HG03045 (cell line): ENCODE results near the gene DNAH3.
"Not testable (repeated sequence)": the region's sequence is repeated elsewhere in the genome, so short reads cannot be mapped to it uniquely, and the experiment has no call there.

ENCODE experiments used
- ATAC-seq: cut with Tn5 transposase; IDR thresholded peaks from one replicate; pipeline ENCODE4 v1.9.1; 2021; ENCODE audit warnings: mild to moderate bottlenecking, moderate library complexity; ENCODE audit not compliant: unreplicated experiment

DNAH3 gene, protein sequence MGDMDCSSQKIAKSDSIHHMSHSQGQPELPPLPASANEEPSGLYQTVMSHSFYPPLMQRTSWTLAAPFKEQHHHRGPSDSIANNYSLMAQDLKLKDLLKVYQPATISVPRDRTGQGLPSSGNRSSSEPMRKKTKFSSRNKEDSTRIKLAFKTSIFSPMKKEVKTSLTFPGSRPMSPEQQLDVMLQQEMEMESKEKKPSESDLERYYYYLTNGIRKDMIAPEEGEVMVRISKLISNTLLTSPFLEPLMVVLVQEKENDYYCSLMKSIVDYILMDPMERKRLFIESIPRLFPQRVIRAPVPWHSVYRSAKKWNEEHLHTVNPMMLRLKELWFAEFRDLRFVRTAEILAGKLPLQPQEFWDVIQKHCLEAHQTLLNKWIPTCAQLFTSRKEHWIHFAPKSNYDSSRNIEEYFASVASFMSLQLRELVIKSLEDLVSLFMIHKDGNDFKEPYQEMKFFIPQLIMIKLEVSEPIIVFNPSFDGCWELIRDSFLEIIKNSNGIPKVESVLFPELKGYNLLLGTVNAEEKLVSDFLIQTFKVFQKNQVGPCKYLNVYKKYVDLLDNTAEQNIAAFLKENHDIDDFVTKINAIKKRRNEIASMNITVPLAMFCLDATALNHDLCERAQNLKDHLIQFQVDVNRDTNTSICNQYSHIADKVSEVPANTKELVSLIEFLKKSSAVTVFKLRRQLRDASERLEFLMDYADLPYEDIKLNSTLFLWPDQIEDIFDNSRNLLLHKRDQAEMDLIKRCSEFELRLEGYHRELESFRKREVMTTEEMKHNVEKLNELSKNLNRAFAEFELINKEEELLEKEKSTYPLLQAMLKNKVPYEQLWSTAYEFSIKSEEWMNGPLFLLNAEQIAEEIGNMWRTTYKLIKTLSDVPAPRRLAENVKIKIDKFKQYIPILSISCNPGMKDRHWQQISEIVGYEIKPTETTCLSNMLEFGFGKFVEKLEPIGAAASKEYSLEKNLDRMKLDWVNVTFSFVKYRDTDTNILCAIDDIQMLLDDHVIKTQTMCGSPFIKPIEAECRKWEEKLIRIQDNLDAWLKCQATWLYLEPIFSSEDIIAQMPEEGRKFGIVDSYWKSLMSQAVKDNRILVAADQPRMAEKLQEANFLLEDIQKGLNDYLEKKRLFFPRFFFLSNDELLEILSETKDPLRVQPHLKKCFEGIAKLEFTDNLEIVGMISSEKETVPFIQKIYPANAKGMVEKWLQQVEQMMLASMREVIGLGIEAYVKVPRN (N-terminal part only)

DNA sequence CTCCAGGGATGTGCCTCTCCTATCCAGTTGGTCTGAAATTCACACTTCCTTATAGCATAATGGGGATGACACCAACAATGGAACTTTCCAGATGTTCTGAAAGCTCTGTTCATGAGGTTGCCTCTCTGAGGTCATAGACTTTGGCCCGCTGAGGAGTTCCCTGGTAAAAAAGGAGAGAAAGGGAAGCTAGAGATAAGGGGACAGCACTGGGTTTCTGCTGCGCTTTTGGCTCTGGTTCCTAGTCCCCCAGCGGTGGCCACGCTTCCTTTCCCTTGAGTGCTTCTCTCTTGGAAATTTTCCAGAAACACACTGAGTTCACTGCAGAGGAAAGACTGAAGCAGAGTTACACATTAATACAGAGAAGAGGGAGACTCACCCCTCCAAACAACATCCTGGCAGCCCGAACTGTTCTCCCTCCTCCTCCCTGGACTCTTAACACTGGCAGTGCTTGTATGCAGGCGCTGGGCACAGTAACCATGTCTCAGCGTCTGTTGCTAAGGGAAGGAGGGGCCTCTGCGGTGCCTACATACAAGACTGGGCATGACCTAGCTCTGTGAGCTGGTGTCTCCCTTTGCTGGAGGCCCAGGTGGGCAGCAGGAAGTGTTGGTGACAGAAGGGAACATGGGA lies at the start of gene DNAH3:
TSS of gene DNAH3 (minus strand) at position 472 of the 627 bp plus-strand sequence. CDS start 527 bp downstream, outside the sequence.
- ATAC-seq: no peak

DNA sequence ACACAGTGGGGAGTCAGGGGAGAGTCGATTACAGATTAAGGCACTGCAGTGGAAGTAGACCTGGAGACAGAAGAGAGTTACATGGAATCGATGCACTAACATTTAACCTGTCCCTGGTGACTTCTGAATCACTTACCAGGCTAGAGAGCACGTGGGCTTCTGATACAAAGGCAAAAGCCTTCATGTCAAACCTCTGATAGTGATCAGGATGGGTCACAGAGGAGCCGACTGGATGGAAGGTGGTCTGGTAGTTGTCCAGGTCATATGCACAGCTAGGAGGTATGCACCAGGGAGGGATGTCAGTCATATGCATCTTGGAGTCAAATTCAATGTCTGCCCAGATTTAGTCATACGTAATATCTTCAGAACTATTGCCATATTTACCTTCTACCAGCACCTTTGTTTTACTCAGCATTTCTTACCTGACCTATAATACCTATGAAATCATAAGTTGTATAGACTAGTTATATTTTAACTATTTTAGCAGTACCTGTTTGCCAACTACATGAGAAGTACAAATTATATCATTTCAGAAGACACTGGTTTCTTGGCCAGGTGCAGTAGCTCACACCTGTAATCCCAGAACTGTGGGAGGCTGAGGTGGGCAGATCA lies 49.1 kb upstream of the DNAH3 start:
- no peak for ATAC-seq

DNA sequence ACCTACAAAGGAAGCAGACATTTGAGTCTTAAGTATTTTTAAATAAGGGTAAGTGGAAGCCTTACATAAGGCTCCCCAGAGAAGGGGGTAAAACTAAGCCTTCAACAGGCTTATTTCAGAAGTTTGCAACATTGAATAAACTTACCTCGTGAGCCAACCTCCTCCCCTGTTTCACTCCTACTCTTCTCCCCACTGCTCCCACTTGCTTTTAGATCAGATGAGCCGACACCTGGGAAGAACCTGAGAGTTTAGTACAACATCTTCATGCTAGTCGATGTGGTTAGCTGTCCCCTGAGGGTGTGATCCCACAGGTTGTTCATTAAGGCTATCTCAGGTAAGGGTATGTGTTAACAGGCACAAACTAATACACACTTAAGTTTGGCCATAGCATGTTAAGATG lies 47.0 kb upstream of the DNAH3 start:
- ATAC-seq: no peak

DNA sequence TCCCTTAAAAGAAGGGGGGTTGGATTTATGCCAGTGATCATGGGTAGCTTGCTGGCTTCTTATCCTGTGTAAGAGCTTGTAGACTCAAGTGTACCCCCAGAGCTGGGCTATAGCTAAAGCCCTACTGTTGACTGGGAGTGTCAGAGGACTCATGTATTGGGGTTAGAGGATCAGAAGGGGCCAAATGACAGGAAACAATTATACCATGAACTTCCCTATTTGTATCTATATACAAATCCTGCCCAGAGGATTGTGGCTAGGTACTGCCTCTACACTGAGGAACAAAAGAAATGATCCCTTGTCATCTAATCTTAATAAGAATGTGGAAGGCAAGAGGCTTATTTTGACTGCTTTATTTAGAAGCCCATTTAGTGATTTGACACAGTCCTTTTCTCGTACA lies 46.5 kb upstream of the DNAH3 start:
- no peak for ATAC-seq

DNA sequence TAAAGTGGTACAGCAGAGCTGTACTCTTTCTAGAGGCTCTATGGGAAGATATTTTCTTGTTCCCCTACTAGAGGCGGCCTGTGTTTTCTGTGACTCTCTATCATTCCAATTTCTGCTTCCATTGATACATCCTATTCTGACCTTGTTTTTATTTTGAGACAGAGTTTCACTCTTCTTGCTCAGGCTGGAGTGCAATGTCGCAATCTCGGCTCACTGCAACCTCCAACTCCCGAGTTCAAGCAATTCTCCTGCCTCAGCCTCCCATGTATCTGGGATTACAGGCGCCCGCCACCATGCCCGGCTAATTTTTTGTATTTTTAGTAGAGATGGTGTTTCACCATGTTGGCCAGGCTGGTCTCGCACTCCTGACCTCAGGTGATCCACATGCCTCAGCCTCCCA lies 44.7 kb upstream of the DNAH3 start:
- not testable (repeated sequence) for ATAC-seq

DNA sequence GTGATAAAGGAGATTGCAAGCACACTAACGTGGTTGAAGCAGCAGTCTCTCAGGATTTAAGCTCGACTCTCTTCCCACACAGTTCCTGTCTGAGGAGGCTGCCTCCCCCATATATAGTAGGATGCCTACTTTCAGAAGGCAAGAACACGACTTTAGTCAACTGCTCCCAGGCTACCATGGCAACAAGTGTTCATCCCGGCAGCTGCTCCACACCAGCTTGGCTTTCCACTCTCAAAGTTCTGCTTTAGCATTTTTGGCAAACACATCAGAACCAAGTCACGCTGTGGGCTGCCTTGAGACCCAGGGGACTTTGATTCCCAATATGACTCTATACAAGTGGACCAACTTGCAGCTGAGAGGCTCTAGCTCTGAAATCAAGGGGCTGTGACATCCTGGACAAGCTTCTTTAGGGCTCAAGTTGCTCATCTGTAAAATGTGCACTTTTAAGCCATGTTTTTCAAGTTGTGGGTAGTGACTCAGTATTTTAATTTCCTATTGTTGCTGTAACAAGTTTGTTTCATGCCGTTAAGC lies 44.2 kb upstream of the DNAH3 start:
- no peak for ATAC-seq

DNA sequence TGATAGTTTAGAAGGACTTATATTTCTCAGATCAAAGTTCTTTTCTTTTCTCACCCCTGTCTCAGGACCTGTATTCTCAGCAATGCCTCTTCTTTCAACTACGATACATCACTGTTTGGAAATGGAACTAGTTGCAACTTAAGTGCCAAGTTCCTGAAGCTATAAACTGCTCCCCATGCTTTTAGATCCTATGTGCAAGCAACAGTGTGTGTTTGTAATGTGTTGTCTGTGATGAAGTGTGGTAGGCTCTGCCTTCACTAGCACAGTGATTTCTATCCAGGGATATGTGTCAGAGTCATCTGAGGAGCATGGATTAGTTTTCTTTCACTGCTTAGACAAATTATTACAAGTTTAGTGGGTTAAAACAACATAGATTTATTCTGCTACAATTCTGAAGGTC lies 42.3 kb upstream of the DNAH3 start:
- ATAC-seq: no peak

DNA sequence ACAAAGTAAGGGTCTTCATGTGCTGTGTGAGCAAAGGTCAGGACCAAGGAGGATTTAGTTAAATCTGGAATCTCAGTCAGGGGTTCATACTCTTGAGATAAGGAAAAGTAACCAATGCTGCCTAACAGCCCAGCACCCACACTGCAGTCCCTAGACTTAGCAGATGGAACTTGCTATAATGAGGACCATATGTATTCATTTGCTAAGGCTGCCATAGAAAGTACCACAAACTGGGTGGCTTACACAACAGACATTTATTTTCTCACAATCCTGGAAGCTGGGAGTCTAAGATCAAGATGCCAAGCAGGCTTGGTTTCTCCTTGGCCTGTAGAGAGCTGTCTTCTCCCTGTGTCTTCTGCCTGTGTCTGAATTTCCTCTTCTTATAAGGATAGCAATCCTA lies 40.0 kb upstream of the DNAH3 start:
- ATAC-seq: no peak

DNA sequence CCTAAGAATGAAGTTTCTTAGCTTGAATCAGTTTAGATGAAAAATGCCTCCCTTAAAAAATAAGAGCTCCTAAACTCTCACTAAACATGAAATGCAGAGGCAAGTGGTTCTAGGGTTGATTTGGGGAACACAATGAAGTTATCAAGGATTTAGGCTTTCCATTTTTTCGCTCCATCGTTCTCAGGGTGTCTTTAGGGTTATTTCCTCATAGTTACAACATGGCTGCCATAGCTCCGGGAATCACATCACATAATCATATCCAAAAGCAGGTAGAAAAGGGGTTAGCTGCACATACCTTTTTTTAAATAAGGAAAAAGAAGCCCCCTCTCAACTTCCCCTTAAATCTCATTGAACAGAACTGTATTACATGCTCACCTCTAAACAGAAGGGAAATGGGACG lies 39.4 kb upstream of the DNAH3 start:
- no peak for ATAC-seq

DNA sequence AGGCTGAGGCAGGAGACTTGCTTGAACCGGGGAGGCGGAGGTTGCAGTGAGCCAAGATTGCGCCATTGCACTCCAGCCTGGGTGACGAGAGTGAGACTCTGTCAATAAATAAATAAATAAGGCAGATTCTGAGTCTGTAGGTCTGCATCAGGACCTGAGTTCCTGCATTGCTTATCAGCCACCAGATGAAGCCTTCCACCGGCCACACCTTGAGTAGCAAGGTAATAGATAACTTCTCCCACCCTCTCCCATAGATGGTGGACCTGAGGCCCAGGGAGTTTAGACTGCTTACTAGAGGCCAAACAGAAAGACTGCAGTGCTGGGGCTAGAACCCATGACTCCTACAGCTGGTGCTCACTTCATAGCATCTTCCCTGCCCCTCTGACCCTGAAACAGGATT lies 38.7 kb upstream of the DNAH3 start:
- no peak for ATAC-seq

DNA sequence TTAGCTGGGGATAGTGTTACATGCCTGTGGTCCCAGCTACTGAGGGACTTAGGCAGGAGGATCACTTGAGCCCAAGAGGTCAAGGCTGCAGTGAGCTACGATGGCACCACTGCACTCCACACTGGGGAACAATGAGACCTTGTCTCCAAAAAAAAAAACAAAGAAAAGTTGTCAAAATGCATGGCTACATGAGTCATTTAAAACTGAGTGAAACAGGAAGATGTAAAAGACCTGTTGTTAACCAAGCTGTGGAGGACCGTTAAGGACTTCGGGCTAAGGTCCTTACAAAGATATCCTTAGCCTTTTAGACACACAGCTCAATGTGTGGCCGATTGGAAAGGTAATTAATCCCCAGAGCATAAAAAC lies 35.7 kb upstream of the DNAH3 start:
- no peak for ATAC-seq

DNA sequence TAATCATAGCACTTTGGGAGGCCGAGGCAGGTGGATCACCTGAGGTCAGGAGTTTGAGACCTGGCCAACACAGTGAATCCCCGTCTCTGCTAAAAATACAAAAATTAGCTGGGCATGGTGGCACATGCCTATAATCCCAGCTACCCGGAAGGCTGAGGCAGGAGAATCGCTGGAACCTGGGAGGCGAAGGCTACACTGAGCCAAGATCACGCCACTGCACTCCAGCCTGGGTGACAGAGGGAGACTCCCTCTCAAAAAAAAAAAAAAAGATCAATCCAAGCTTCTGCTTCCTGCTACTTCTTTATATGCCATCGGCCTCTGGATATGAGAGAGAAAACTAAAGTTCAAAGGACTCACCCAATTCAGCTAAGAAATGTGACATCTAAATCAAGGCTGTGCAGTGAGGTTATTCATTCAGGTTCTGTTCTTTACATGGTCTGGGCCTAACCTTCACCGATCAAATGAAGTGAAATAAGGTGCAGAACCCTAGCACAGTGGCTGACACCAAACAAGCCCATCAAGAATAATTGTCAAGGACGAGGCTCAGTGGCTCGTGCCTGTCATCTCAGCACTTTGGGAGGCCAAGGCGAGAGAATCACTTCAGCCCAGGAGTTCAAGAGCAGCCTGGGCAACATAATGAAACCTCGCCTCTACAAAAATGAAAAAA lies 35.1 kb upstream of the DNAH3 start:
- ATAC-seq: no peak

DNA sequence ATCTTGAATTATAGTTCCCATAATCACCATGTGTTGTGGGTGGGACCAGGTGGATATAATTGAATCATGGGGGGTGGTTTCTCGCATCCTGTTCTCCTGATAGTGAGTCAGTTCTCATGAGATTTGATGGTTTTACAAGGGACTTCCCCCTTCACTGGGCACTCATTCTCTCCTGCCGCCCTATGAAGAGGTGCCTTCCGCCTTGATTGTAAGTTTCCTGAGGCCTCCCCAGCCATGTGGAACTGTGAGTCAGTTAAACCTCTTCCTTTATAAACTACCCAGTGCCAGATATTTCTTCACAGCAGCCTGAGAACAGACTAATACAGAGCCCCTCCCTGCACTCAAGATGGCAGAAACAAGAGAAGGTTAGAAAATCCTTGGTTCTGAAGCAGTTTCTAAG lies 34.2 kb upstream of the DNAH3 start:
- no peak for ATAC-seq

DNA sequence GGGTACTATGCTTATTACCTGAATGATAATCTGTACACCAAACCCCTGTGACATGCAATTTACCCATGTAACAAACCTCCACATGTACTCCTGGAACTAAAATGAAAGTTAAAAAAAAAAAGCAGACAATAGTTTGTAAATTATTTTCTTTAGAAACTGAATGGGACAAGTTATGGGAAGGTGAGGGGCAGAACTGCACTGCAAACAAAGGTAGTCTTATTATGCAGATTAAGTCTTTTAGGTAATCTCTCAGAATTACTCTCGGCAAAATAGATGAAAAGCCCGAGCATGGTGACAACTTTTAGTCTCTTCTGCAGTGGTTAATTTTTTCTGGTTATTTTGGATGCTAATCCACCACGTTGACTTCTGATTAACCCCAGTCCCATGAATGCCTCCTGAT lies 33.3 kb upstream of the DNAH3 start:
- no peak for ATAC-seq

DNA sequence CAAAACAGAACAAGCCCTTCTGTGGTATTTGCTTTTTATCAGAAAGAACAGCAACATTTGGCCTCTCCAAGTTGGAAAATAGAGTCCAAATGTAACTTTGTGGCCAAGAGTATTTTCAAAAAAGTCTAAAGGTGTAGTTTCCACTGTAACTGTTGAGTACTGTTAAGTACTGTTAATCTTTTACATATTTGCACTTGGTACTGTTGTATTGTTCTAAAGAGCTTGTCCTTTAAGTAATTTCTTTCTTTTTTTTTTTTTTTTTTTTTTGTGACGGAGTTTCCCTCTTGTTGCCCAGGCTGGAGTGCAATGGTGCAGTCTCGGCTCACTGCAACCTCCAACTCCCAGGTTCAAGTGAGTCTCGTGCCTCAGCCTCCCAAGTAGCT lies 29.3 kb upstream of the DNAH3 start:
- no peak for ATAC-seq

DNA sequence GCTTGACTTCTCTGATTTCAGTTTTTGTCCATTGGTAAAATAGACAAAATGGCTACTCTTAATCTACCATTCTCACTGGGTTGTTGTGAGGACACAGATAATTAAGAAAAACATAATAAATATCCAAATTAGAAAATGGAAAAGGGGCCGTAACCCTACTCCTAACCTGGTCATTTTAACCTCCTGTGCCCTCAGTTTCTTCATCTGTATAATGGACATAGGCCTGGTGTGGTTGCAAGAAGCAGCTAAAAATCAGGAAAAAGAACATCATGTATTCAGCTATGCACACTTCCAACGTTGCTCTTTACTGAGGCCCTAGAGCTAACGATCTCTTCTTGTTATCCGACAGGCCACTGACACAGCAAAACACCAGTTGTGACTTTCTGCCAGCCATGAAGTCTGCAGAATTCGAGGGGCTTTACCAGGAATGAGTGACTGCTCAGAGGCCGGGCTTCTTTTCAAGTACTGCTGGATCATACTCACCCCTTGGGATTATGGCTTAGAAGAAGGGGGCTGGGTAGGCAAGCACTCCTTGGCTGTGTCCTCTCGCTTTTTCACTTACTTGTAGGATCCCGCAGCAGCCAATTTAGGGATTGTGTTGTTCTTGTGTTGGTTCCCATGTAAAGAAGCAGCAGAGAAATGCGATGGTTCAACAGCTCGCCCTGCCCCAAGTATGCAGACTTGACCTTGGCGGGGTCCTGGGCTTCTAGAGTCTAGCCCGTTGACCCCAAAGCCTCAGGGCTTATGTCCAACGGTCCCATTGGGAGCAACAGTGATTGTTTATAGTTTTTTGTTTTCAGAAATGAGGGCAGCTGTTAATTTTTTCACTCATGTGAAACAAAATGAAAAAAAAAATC lies 28.7 kb upstream of the DNAH3 start:
- no peak for ATAC-seq

DNA sequence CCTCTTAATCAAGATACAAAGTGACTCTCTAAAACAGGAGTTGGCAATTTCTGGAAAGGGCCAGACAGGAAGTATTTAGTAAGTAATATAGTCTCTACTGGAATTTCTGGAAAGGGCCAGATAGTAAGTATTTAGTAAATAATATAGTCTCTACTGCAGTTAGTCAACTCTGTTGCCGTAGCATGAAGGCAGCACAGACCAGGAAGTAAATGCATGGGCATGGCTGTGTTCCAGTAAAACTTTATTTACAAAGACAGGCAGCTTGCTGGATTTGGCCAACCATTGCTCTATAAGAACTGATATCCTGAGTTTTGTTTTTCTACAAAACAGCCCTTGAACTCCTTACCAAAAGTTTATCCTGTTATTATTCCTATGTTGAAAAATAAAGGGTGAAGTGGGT lies 24.8 kb upstream of the DNAH3 start:
- no peak for ATAC-seq

DNA sequence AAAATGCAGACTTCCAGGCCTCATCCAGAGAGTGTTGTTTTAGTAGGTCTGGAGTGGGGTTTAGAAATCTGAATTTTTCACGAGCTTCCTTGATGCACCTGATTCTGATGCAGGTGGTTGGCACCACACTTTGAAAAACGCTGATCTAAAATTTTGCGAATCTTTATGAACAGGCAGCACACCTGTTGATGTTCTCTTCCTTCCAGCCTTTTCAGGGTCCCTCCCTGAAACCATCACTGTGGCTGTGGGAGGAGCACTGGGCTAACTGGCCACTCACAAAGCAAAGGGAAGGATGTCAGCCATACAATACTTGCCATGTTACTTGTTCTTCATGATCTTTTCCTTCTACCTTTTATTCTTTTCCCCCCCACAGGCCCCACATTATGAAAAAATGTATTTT lies 22.0 kb upstream of the DNAH3 start:
- no peak for ATAC-seq

DNA sequence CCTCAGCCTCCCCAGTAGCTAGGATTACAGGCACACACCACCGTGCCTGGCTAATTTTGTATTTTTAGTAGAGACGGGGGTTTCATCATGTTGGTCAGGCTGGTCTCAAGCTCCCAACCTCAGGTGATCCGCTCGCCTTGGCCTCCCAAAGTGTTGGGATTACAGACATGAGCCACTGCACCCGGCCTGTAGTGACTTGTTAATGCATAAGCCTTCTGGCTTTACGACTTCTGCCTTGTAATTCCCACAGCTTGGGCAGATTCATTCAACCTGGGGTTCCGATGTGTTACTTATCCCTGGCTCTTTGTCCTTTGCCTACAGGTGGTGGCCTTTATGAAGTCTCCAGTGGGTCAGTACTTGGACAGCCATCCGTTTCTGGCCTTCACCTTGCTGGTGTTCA lies 19.5 kb upstream of the DNAH3 start:
- not testable (repeated sequence) for ATAC-seq
